WTC11 (cell line): ENCODE data around the gene NSUN2. TPM values are rescaled to one million over a fixed set of nuclear protein-coding genes. Genes with fewer than 3 reads are reported as not detected.

ENCODE experiments used
- ATAC-seq: fragments of 200-7000 bp; cut with Tn5 transposase; 2 replicates; pipeline ENCODE4 v1.10.0; 2021; ENCODE audit warnings: mild to moderate bottlenecking, moderate library complexity
- CTCF ChIA-PET: fragments of 300-600 bp; sonication (Branson Sonifier 250); formaldehyde crosslinking; loops from one replicate; lab custom pipeline; 2021; ENCODE audit warnings: antibody characterized with exemption; lab: Charles Lee
- POLR2A ChIA-PET: fragments of 350-600 bp; sonication (Branson Sonifier 250); formaldehyde crosslinking; loops from one replicate; lab custom pipeline; 2021; ENCODE audit warnings: antibody characterized with exemption; lab: Charles Lee
- DNase-seq: peaks from one replicate; pipeline ENCODE4 v3.0.0; 2021; ENCODE audit warnings: low spot score
- H3K27ac Mint-ChIP-seq: 2 replicates; pipeline ENCODE4 v1.8.0; 2021; ENCODE audit warnings: mixed read lengths
- H3K27me3 Mint-ChIP-seq: 2 replicates; pipeline ENCODE4 v1.8.0; 2021; ENCODE audit warnings: low read depth, mild to moderate bottlenecking, moderate library complexity, mixed read lengths
- H3K36me3 Mint-ChIP-seq: 2 replicates; pipeline ENCODE4 v1.8.0; 2021; ENCODE audit warnings: mixed read lengths
- H3K4me1 Mint-ChIP-seq: 2 replicates; pipeline ENCODE4 v1.8.0; 2022; ENCODE audit warnings: mixed read lengths
- H3K4me3 Mint-ChIP-seq: 2 replicates; pipeline ENCODE4 v1.8.0; 2021; ENCODE audit warnings: mild to moderate bottlenecking, moderate library complexity, mixed read lengths
- H3K9me3 Mint-ChIP-seq: 2 replicates; pipeline ENCODE4 v1.8.0; 2021; ENCODE audit warnings: mixed read lengths
- ATF1 ChIP-seq: sonication (generic); formaldehyde crosslinking; IDR thresholded peaks from 2 replicates; pipeline ENCODE4 v1.8.1; 2023; ENCODE audit warnings: mild to moderate bottlenecking, moderate library complexity, missing genetic modification reagents
- EMX1 ChIP-seq: fragments of 250-450 bp; sonication (Bioruptor Pico); IDR thresholded peaks from 2 replicates; pipeline ENCODE4 v1.8.0; 2021; ENCODE audit warnings: mild to moderate bottlenecking
- NFATC4 ChIP-seq: fragments of 250-450 bp; sonication (Bioruptor Pico); IDR thresholded peaks from 2 replicates; pipeline ENCODE4 v1.9.0; 2021; ENCODE audit warnings: mild to moderate bottlenecking
- PRRX2 ChIP-seq: fragments of 250-450 bp; sonication (Bioruptor Pico); IDR thresholded peaks from 2 replicates; pipeline ENCODE4 v1.8.0; 2021; ENCODE audit warnings: mild to moderate bottlenecking
- TCF7 ChIP-seq: sonication (generic); formaldehyde crosslinking; IDR thresholded peaks from 2 replicates; pipeline ENCODE4 v1.8.0; 2022; ENCODE audit warnings: mild to moderate bottlenecking, low read depth, missing genetic modification reagents, moderate library complexity
- TEAD1 ChIP-seq: sonication (generic); formaldehyde crosslinking; IDR thresholded peaks from 2 replicates; pipeline ENCODE4 v1.8.0; 2022; ENCODE audit warnings: mild to moderate bottlenecking, missing genetic modification reagents
- ZNF232 ChIP-seq: sonication (generic); formaldehyde crosslinking; IDR thresholded peaks from 2 replicates; pipeline ENCODE4 v1.8.0; 2022; ENCODE audit warnings: mild to moderate bottlenecking, missing genetic modification reagents
- total RNA-seq: library from RNA; stranded (reverse); gene quantifications from 3 replicates; pipeline ENCODE4 v1.2.3, GENCODE V29; 2021
- TF ChIP-seq, protein P1 (sequence below): sonication (generic); formaldehyde crosslinking; IDR thresholded peaks from 2 replicates; pipeline ENCODE4 v1.8.1; 2023; ENCODE audit warnings: mild to moderate bottlenecking, moderate library complexity, missing genetic modification reagents
- TF ChIP-seq, protein P2 (sequence below): sonication (generic); formaldehyde crosslinking; conservative IDR thresholded peaks from 2 replicates; pipeline ENCODE4 v1.8.1; 2023; ENCODE audit warnings: mild to moderate bottlenecking, low read depth, missing genetic modification reagents, moderate library complexity
- TF ChIP-seq, protein P3 (sequence below): sonication (generic); formaldehyde crosslinking; IDR thresholded peaks from 2 replicates; pipeline ENCODE4 v1.8.1; 2023; ENCODE audit warnings: mild to moderate bottlenecking, missing genetic modification reagents, moderate library complexity
- TF ChIP-seq, protein P4 (sequence below): sonication (generic); formaldehyde crosslinking; IDR thresholded peaks from 2 replicates; pipeline ENCODE4 v1.8.1; 2023; ENCODE audit warnings: mild to moderate bottlenecking, missing genetic modification reagents
- TF ChIP-seq, protein P5 (sequence below): fragments of 250-450 bp; sonication (Bioruptor Pico); IDR thresholded peaks from 2 replicates; pipeline ENCODE4 v1.9.0; 2021; ENCODE audit warnings: moderate library complexity, mild to moderate bottlenecking, inconsistent platforms, borderline replicate concordance
- TF ChIP-seq, protein P6 (sequence below): sonication (generic); formaldehyde crosslinking; IDR thresholded peaks from 2 replicates; pipeline ENCODE4 v1.8.0; 2023; ENCODE audit warnings: missing genetic modification reagents, mild to moderate bottlenecking, borderline replicate concordance
- TF ChIP-seq, protein P7 (sequence below): sonication (generic); formaldehyde crosslinking; IDR thresholded peaks from 2 replicates; pipeline ENCODE4 v1.8.1; 2022; ENCODE audit warnings: mild to moderate bottlenecking, moderate library complexity, missing genetic modification reagents

NSUN2 gene
- total RNA-seq, 1 experiment from 2014 or later: 88.4 TPM

DNA sequence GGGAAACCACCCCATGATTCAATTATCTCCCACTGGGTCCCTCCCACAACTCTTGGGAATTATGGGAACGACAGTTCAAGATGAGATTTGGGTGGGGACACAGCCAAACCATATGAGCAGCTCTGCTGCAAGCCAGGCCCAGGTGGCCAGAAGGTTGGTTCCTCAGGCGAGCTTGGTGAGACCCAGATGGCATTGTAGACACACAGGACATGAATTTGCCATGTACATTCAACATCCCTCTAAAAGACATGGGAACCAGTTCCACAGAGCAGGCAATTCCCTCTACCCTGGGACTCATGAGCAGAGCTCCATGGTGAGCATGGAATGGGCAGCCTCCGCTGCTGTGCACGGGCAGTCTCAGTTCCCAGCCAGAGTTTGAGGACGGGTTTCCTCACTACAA, 53.3 kb downstream of the NSUN2 start (continued):
- TF ChIP-seq, protein P1, sequence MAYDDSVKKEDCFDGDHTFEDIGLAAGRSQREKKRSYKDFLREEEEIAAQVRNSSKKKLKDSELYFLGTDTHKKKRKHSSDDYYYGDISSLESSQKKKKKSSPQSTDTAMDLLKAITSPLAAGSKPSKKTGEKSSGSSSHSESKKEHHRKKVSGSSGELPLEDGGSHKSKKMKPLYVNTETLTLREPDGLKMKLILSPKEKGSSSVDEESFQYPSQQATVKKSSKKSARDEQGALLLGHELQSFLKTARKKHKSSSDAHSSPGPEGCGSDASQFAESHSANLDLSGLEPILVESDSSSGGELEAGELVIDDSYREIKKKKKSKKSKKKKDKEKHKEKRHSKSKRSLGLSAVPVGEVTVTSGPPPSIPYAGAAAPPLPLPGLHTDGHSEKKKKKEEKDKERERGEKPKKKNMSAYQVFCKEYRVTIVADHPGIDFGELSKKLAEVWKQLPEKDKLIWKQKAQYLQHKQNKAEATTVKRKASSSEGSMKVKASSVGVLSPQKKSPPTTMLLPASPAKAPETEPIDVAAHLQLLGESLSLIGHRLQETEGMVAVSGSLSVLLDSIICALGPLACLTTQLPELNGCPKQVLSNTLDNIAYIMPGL: no peak
- TF ChIP-seq ATF1 (CRISPR knock-in tag) (no peak), PRRX2 (CRISPR knock-in tag) (no peak), ZNF232 (CRISPR knock-in tag) (no peak), TEAD1 (no peak)

DNA sequence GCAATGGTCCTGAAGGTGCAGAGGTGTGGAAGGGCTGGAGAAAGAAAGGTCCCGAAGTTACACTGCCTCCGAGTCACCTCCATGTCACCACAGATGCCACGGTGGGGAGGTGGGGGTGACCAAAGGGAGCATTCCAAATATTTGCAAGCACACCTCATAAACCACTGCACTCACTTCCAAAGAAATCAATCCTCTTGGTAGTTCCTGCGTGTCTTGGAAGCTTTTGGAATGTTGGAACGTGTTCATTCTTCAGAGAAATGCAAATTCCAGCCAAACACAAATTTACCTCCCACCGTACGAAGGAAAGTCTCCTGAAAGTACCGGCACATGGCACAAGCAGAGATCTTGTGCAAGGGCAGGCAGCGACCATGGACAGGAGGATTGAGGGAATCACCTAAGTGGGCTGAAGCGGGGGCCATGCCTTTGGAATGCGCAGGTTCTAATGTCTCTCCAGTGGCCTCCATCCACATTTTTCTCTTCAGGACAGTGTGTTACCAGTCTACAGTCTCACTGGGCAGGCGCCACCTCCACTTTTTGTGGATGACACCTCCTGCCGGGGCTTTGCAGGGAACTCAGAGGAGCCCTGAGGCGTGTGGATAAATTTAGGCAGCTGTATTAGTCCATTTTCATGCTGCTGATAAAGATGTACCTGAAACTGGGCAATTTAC, 54.0 kb downstream of the NSUN2 start:
- H3K27ac Mint-ChIP-seq: no peak overlapping the region
- H3K4me3 Mint-ChIP-seq: no peak overlapping the region
- H3K9me3 Mint-ChIP-seq: peaks cover 27% of the 10 kb centered on the region
- POLR2A ChIA-PET: no interaction called here
- DNase-seq: no peak
- CTCF ChIA-PET: interaction anchor here (0.8 to 1.5 kb wide), 2 partner anchors 143 to 200 kb away, joined by 3 to 4 read pairs; partner anchors contain the start of gene MED10
- peaks cover 11% of the 10 kb centered on the region for H3K4me1 Mint-ChIP-seq
- TF ChIP-seq, protein P2, sequence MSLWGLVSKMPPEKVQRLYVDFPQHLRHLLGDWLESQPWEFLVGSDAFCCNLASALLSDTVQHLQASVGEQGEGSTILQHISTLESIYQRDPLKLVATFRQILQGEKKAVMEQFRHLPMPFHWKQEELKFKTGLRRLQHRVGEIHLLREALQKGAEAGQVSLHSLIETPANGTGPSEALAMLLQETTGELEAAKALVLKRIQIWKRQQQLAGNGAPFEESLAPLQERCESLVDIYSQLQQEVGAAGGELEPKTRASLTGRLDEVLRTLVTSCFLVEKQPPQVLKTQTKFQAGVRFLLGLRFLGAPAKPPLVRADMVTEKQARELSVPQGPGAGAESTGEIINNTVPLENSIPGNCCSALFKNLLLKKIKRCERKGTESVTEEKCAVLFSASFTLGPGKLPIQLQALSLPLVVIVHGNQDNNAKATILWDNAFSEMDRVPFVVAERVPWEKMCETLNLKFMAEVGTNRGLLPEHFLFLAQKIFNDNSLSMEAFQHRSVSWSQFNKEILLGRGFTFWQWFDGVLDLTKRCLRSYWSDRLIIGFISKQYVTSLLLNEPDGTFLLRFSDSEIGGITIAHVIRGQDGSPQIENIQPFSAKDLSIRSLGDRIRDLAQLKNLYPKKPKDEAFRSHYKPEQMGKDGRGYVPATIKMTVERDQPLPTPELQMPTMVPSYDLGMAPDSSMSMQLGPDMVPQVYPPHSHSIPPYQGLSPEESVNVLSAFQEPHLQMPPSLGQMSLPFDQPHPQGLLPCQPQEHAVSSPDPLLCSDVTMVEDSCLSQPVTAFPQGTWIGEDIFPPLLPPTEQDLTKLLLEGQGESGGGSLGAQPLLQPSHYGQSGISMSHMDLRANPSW (CRISPR knock-in tag): no peak
- TF ChIP-seq, protein P3, sequence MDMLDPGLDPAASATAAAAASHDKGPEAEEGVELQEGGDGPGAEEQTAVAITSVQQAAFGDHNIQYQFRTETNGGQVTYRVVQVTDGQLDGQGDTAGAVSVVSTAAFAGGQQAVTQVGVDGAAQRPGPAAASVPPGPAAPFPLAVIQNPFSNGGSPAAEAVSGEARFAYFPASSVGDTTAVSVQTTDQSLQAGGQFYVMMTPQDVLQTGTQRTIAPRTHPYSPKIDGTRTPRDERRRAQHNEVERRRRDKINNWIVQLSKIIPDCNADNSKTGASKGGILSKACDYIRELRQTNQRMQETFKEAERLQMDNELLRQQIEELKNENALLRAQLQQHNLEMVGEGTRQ (CRISPR knock-in tag): no peak
- TF ChIP-seq, protein P4, sequence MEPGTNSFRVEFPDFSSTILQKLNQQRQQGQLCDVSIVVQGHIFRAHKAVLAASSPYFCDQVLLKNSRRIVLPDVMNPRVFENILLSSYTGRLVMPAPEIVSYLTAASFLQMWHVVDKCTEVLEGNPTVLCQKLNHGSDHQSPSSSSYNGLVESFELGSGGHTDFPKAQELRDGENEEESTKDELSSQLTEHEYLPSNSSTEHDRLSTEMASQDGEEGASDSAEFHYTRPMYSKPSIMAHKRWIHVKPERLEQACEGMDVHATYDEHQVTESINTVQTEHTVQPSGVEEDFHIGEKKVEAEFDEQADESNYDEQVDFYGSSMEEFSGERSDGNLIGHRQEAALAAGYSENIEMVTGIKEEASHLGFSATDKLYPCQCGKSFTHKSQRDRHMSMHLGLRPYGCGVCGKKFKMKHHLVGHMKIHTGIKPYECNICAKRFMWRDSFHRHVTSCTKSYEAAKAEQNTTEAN: no peak
- no peak for TF ChIP-seq ATF1 (CRISPR knock-in tag)
- TF ChIP-seq, protein P5, sequence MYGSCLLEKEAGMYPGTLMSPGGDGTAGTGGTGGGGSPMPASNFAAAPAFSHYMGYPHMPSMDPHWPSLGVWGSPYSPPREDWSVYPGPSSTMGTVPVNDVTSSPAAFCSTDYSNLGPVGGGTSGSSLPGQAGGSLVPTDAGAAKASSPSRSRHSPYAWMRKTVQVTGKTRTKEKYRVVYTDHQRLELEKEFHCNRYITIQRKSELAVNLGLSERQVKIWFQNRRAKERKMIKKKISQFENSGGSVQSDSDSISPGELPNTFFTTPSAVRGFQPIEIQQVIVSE (CRISPR knock-in tag): no peak
- TF ChIP-seq, protein P6, sequence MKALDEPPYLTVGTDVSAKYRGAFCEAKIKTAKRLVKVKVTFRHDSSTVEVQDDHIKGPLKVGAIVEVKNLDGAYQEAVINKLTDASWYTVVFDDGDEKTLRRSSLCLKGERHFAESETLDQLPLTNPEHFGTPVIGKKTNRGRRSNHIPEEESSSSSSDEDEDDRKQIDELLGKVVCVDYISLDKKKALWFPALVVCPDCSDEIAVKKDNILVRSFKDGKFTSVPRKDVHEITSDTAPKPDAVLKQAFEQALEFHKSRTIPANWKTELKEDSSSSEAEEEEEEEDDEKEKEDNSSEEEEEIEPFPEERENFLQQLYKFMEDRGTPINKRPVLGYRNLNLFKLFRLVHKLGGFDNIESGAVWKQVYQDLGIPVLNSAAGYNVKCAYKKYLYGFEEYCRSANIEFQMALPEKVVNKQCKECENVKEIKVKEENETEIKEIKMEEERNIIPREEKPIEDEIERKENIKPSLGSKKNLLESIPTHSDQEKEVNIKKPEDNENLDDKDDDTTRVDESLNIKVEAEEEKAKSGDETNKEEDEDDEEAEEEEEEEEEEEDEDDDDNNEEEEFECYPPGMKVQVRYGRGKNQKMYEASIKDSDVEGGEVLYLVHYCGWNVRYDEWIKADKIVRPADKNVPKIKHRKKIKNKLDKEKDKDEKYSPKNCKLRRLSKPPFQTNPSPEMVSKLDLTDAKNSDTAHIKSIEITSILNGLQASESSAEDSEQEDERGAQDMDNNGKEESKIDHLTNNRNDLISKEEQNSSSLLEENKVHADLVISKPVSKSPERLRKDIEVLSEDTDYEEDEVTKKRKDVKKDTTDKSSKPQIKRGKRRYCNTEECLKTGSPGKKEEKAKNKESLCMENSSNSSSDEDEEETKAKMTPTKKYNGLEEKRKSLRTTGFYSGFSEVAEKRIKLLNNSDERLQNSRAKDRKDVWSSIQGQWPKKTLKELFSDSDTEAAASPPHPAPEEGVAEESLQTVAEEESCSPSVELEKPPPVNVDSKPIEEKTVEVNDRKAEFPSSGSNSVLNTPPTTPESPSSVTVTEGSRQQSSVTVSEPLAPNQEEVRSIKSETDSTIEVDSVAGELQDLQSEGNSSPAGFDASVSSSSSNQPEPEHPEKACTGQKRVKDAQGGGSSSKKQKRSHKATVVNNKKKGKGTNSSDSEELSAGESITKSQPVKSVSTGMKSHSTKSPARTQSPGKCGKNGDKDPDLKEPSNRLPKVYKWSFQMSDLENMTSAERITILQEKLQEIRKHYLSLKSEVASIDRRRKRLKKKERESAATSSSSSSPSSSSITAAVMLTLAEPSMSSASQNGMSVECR (CRISPR knock-in tag): no peak
- TF ChIP-seq TCF7 (CRISPR knock-in tag): no peak
- no peak for TF ChIP-seq NFATC4 (CRISPR knock-in tag)
- TF ChIP-seq EMX1: no peak
- TF ChIP-seq, protein P7, sequence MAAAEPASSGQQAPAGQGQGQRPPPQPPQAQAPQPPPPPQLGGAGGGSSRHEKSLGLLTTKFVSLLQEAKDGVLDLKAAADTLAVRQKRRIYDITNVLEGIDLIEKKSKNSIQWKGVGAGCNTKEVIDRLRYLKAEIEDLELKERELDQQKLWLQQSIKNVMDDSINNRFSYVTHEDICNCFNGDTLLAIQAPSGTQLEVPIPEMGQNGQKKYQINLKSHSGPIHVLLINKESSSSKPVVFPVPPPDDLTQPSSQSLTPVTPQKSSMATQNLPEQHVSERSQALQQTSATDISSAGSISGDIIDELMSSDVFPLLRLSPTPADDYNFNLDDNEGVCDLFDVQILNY (CRISPR knock-in tag): no peak
- ATAC-seq: no peak
- H3K36me3 Mint-ChIP-seq: no peaks in the 10 kb centered on the region; the same call in 1 of the 2 replicates
- peaks cover 39% of the 10 kb centered on the region for H3K27me3 Mint-ChIP-seq
